Mesothelial cell of epicardium (in vitro differentiated cells): Measurements from ENCODE around the gene HOXD10. TPM values are rescaled to one million over a fixed set of nuclear protein-coding genes. Genes with fewer than 3 reads are reported as not detected.
A peak's percentile ranks its signal among the peaks of the same experiment; 100 is the strongest.

ENCODE experiments used
- DNase-seq, 2 experiments: peaks; one replicate each; pipeline ENCODE4 v3.0.0; 2021; ENCODE audit warnings: low spot score in 2 of 2; ENCODE audit not compliant: unreplicated experiment in 2 of 2
- H3K27ac Mint-ChIP-seq: 2 replicates; pipeline ENCODE4 v1.8.0; 2021; ENCODE audit warnings: mixed read lengths
- H3K27me3 Mint-ChIP-seq: 2 replicates; pipeline ENCODE4 v1.8.0; 2021; ENCODE audit warnings: low read depth, mixed read lengths
- H3K36me3 Mint-ChIP-seq: 2 replicates; pipeline ENCODE4 v1.8.0; 2021; ENCODE audit warnings: mixed read lengths
- H3K4me1 Mint-ChIP-seq: 2 replicates; pipeline ENCODE4 v1.8.0; 2021; ENCODE audit warnings: mixed read lengths
- H3K4me3 Mint-ChIP-seq: 2 replicates; pipeline ENCODE4 v1.8.0; 2021; ENCODE audit warnings: mild to moderate bottlenecking, moderate library complexity, mixed read lengths
- H3K9me3 Mint-ChIP-seq: 2 replicates; pipeline ENCODE4 v1.8.0; 2021; ENCODE audit warnings: mixed read lengths
- total RNA-seq: library from RNA; stranded (reverse); gene quantifications from 3 replicates; pipeline ENCODE4 v1.2.1, GENCODE V29; 2021
- TF ChIP-seq, protein P1 (sequence below): fragments of 200-600 bp; sonication (generic); IDR thresholded peaks from one replicate; pipeline ENCODE4 v1.5.0; 2021; ENCODE audit warnings: antibody characterized with exemption; ENCODE audit not compliant: unreplicated experiment

HOXD10 gene
- total RNA-seq, 1 donor from 2014 or later = 3.2 TPM

DNA sequence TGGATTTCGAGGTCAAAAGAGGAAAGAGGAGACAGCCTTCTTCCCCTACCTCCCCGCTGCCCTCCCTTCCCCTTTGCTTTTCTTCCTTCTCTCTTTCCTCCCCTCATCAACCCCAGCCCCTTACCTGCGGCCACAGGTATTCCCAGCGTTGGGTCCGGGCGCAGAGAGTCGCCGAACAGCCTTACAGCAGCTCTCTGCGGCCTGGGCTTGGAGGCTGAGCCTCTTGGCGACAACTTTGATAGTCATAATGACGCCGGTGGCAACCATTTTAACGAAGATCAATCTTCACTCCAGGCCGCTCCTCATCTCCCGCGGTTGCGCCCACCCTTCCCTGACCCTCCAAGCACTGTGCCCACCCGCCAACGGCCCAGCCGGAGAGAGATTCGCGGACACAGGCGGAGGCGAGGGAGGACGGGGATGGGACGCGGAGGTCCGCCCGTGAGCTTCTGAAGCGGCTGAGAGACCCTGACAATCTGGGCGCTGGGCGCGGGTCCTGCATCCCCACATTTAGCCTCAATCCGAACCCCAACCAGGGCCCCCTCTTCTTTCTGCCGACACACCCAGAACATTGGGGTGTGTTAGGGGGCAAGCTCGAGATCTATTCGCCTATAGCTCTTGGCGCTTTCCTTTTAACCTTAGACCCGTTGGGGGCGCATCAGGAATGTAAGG is 31.3 kb upstream of the HOXD10 start:
- no peaks in the 10 kb centered on the region for H3K36me3 Mint-ChIP-seq
- no peak overlapping the region for H3K27ac Mint-ChIP-seq
- TF ChIP-seq, protein P1, sequence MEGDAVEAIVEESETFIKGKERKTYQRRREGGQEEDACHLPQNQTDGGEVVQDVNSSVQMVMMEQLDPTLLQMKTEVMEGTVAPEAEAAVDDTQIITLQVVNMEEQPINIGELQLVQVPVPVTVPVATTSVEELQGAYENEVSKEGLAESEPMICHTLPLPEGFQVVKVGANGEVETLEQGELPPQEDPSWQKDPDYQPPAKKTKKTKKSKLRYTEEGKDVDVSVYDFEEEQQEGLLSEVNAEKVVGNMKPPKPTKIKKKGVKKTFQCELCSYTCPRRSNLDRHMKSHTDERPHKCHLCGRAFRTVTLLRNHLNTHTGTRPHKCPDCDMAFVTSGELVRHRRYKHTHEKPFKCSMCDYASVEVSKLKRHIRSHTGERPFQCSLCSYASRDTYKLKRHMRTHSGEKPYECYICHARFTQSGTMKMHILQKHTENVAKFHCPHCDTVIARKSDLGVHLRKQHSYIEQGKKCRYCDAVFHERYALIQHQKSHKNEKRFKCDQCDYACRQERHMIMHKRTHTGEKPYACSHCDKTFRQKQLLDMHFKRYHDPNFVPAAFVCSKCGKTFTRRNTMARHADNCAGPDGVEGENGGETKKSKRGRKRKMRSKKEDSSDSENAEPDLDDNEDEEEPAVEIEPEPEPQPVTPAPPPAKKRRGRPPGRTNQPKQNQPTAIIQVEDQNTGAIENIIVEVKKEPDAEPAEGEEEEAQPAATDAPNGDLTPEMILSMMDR = no peak
- H3K4me1 Mint-ChIP-seq = peaks cover 20% of the 10 kb centered on the region
- DNase-seq = no peak
- H3K9me3 Mint-ChIP-seq = no peaks in the 10 kb centered on the region
- H3K27me3 Mint-ChIP-seq = peaks cover 100% of the 10 kb centered on the region
- no peak overlapping the region for H3K4me3 Mint-ChIP-seq

DNA sequence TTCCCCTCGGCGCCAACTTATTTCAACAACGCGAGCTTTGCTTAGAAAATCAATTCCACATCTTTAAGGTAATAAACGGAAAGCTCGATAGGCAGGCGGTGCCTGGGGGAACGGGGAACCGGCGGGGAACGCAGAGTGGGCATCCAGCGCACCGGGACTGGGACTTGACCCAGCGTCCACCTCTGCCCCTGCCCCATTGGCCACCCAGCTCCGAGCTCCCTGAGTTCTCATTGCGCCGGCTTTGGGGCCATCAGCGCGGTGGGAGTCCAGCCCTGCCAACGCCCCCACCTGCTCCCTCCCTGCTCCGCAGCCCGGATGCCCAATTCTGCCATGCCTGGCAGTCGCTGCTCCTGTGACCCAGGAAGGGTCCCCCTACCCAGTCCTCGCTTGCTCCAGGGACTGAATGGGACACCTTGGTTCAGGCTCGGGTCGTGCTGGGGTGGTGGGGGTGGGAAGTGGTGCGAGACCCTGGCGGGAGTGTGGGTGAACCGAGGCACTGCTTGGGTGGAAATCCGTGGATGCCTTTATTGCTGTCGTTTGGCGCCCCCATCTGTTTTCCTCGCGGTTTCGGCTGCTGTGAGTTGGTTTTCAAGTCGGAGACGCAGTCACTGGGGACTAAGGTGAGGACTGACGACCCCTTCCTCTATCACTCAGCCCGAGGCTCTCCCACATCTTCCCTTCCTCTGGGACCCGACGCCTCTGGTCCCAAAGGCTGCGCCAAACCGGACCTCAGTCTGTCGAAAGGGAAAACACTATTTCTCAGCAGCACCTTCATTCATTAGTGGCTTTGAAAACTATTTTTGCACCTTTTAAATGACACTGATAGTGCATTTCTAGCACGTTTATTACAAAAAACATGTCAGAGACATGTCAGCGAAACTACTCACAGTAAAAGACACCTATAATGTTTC is 30.5 kb upstream of the HOXD10 start:
- TF ChIP-seq, protein P1 = peak; percentile 46
- Mint-ChIP-seq H3K27ac (no peak overlapping the region), H3K36me3 (no peaks in the 10 kb centered on the region), H3K27me3 (peaks cover 100% of the 10 kb centered on the region), H3K9me3 (no peaks in the 10 kb centered on the region), H3K4me1 (peaks cover 17% of the 10 kb centered on the region), H3K4me3 (no peak overlapping the region)
- peak in 1 of 2 experiments; percentile 62 for DNase-seq

DNA sequence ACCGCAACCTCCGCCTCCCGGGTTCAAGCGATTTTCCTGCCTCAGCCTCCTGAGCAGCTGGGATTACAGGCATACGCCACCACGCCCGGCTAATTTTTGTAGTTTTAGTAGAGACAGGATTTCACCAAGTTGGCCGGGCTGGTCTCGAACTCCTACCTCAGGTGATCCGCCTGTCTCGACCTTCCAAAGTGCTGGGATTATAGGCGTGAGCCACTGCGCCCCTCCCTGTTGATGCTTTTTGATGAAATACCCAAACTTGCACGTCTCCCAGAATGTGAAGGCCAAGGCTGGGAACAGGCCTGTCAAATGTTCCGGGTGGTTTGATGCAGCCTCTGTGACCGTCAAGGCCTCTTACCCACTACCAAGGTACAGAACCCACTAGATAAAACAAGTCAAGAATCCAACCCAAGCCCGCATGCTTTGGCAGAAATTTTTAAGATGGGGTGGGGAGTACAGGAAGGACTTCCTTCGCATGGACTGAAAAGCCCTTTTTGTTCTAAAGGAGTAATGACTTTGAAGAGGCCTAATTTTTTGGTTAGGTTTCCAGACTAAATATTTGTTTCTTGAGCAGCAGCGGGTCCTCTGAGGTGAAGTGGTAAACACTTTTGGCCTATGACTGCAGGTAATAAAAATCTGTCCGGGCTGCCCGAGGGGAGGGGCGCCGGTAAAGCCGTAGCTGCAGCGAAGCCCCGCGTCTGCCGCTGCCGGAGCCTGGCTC is 29.1 kb upstream of the HOXD10 start:
- H3K36me3 Mint-ChIP-seq = no peaks in the 10 kb centered on the region

DNA sequence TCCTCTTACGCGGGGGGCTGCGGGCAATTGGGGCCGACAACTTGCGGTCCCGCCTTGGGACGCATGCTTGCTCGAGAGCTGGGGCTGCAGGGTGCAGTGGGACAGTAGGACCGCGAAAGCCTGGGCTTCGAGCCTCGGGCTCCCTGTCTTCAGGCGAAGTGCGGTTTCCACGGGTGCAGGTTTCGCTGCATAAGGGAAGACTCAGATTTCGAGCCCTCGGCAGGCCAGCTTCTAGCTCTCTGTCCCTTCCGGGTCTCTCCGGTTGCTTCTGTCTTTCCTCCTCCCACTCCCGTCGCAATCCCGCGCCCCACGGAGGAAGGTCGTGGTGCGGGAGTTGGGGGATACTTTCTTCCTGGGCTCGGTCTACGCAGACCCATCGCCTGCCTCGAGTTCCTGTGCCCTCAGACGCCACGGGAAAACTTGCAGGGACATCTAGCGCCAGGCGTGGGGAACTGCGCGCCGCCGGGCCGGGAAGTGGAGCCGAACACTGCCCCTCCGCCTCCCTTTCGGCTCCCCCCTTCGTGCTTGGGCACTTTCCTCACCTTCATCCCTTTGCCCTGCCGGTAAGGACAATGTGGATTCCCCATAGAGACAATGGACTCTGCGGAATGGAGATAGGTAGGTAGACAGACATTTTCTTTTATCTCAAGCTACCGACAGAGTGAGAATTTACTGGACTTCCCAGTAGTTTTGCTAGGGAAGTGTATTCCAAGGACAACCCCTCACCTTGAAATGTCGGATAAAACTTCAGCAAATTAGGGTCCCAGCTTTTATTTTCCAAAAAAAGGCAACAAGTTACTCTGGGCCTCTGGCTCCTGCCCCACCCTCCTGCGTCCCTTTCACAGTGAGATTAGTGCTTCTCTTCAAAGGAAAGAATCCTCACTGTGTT is 28.3 kb upstream of the HOXD10 start:
- H3K4me3 Mint-ChIP-seq = peak overlapping the region; percentile 83
- peaks cover 16% of the 10 kb centered on the region for H3K4me1 Mint-ChIP-seq
- no peak overlapping the region for H3K27ac Mint-ChIP-seq
- TF ChIP-seq, protein P1 = peak; percentile 52
- peaks cover 94% of the 10 kb centered on the region for H3K27me3 Mint-ChIP-seq
- no peaks in the 10 kb centered on the region for H3K36me3 Mint-ChIP-seq
- peak in 1 of 2 experiments; percentile 74 for DNase-seq
- H3K9me3 Mint-ChIP-seq = no peaks in the 10 kb centered on the region

More for the DNA sequence above, 29.1 kb upstream of the HOXD10 start:
- H3K9me3 Mint-ChIP-seq = no peaks in the 10 kb centered on the region
- H3K4me1 Mint-ChIP-seq = peaks cover 22% of the 10 kb centered on the region
- H3K27me3 Mint-ChIP-seq = peaks cover 98% of the 10 kb centered on the region
- TF ChIP-seq, protein P1 = no peak
- H3K27ac Mint-ChIP-seq = no peak overlapping the region
- H3K4me3 Mint-ChIP-seq = peak overlapping the region; percentile 83
- no peak for DNase-seq
